GM12878 (cell line): Measurements from ENCODE around the gene KDM5C. TPM values are rescaled to one million over a fixed set of nuclear protein-coding genes. Genes with fewer than 3 reads are reported as not detected.

Experiments used
- ATAC-seq: fragments of 200-7000 bp; cut with Tn5 transposase; 3 replicates; pipeline ENCODE4 v1.9.1; 2020; ENCODE audit warnings: mild to moderate bottlenecking, moderate library complexity
- BruUV-seq: library from RNA; stranded (reverse); fragments of 400-500 nt; replicated peaks from 2 replicates; lab custom pipeline; 2021; lab: Mats Ljungman, UMichigan
- CTCF ChIA-PET: fragments of 300-600 bp; sonication (Branson Sonifier 250); formaldehyde crosslinking; extraction: SDS; loops from one replicate; lab custom pipeline; 2021; ENCODE audit warnings: inconsistent platforms; lab: Yijun Ruan, JAX
- POLR2A ChIA-PET: fragments of 350-600 bp; formaldehyde crosslinking; extraction: SDS; loops from one replicate; lab custom pipeline; 2021; ENCODE audit warnings: inconsistent platforms; lab: Charles Lee
- RAD21 ChIA-PET: fragments of 300-600 bp; sonication (Branson Sonifier 250); formaldehyde crosslinking; loops from one replicate; lab custom pipeline; 2023; ENCODE audit warnings: antibody characterized with exemption; ENCODE audit not compliant: unreplicated experiment; lab: Charles Lee
- SMC1A ChIA-PET: fragments of 300-600 bp; sonication (Branson Sonifier 250); formaldehyde crosslinking; loops from one replicate; lab custom pipeline; 2023; ENCODE audit not compliant: unreplicated experiment, uncharacterized antibody; lab: Charles Lee
- DNase-seq: peaks from one replicate; pipeline ENCODE4 v3.0.0-alpha.2; 2011; ENCODE audit warnings: low read depth, low spot score
- FAIRE-seq: peaks from 3 replicates; lab custom pipeline; 2011; peaks lifted over from hg19 to GRCh38; lab: Jason Lieb, UNC
- H2AFZ ChIP-seq: 2 replicates; pipeline ENCODE4 v1.6.0; 2011; ENCODE audit warnings: low read depth, low read length, control low read depth; ENCODE audit not compliant: control insufficient read depth
- H3K27ac ChIP-seq: 2 replicates; pipeline ENCODE4 v1.5.1; 2011; ENCODE audit warnings: control low read depth; ENCODE audit not compliant: control insufficient read depth, insufficient read depth
- H3K27me3 ChIP-seq, 2 experiments: replicated peaks in 1 of 2; 2 replicates each; pipeline versions ENCODE4 v1.6.0 to v1.6.1; 2011; ENCODE audit warnings: low read length in 1 of 2; ENCODE audit not compliant: control insufficient read depth in 2 of 2, insufficient read depth in 2 of 2
- H3K36me3 ChIP-seq, 2 experiments: 2 replicates each; pipeline ENCODE4 v1.5.1; 2011; ENCODE audit warnings: low read length in 1 of 2; ENCODE audit not compliant: control insufficient read depth in 2 of 2, insufficient read depth in 2 of 2
- H3K4me1 ChIP-seq: 2 replicates; pipeline ENCODE4 v1.6.1; 2011; ENCODE audit warnings: mild to moderate bottlenecking, low read length, moderate library complexity, mixed read lengths; ENCODE audit not compliant: control insufficient read depth, insufficient read depth
- H3K4me2 ChIP-seq: 2 replicates; pipeline ENCODE4 v1.6.0; 2011; ENCODE audit warnings: control low read depth; ENCODE audit not compliant: control insufficient read depth, insufficient read depth
- H3K4me3 ChIP-seq: fragments of 200-600 bp; sonication (generic); 2 replicates; pipeline ENCODE4 v1.5.1; 2016
- H3K79me2 ChIP-seq: 2 replicates; pipeline ENCODE4 v1.6.0; 2011; ENCODE audit warnings: low read length; ENCODE audit not compliant: control insufficient read depth, insufficient read depth
- H3K9ac ChIP-seq: 2 replicates; pipeline ENCODE4 v1.8.0; 2011; ENCODE audit warnings: low read length, control low read depth, mixed read lengths; ENCODE audit not compliant: control insufficient read depth, insufficient read depth
- H3K9me3 ChIP-seq: replicated peaks from 3 replicates; pipeline ENCODE4 v1.5.1; 2011; ENCODE audit warnings: mild to moderate bottlenecking, low read length; ENCODE audit not compliant: control insufficient read depth, insufficient read depth
- H4K20me1 ChIP-seq: 2 replicates; pipeline ENCODE4 v1.6.0; 2011; ENCODE audit not compliant: control insufficient read depth, insufficient read depth
- ATF2 ChIP-seq: IDR thresholded peaks from 2 replicates; pipeline ENCODE4 v1.6.1; 2012; ENCODE audit warnings: low read length, inconsistent platforms
- BACH1 ChIP-seq: fragments of 450-650 bp; IDR thresholded peaks from 2 replicates; pipeline ENCODE4 v1.6.1; 2017; ENCODE audit warnings: mild to moderate bottlenecking, borderline replicate concordance
- CEBPZ ChIP-seq: fragments of 150-350 bp; IDR thresholded peaks from 2 replicates; pipeline ENCODE4 v1.6.1; 2016; ENCODE audit warnings: low read depth, low read length
- EED ChIP-seq: sonication (generic); IDR thresholded peaks from 2 replicates; pipeline ENCODE4 v1.6.1; 2016; ENCODE audit warnings: antibody characterized with exemption, low read depth
- ELK1 ChIP-seq: IDR thresholded peaks from 2 replicates; pipeline ENCODE4 v1.6.1; 2012; ENCODE audit warnings: low read depth, low read length, improper control_type of control experiment
- FOXK2 ChIP-seq: fragments of 450-650 bp; IDR thresholded peaks from 2 replicates; pipeline ENCODE4 v1.6.1; 2017; ENCODE audit warnings: mild to moderate bottlenecking, moderate library complexity
- GABPA ChIP-seq: IDR thresholded peaks from 2 replicates; pipeline ENCODE4 v1.6.1; 2014; ENCODE audit warnings: antibody characterized with exemption, low read depth, mild to moderate bottlenecking, inconsistent platforms
- IKZF1 ChIP-seq: fragments of 450-650 bp; conservative IDR thresholded peaks from 2 replicates; pipeline ENCODE4 v1.6.1; 2017; ENCODE audit warnings: antibody characterized with exemption, mild to moderate bottlenecking
- KDM1A ChIP-seq: fragments of 200-600 bp; sonication (generic); IDR thresholded peaks from 2 replicates; pipeline ENCODE4 v1.6.1; 2016; ENCODE audit warnings: borderline replicate concordance
- MTA2 ChIP-seq: fragments of 450-650 bp; IDR thresholded peaks from 2 replicates; pipeline ENCODE4 v1.6.1; 2016; ENCODE audit warnings: low read depth, mild to moderate bottlenecking, moderate library complexity
- NR2C1 ChIP-seq: fragments of 450-650 bp; IDR thresholded peaks from 2 replicates; pipeline ENCODE4 v1.6.1; 2017; ENCODE audit warnings: antibody characterized with exemption, mild to moderate bottlenecking, moderate library complexity
- NR2C2 ChIP-seq: IDR thresholded peaks from 2 replicates; pipeline ENCODE4 v1.6.1; 2011; ENCODE audit warnings: borderline replicate concordance, low read depth; ENCODE audit not compliant: control insufficient read depth, insufficient read length
- PKNOX1 ChIP-seq: fragments of 450-650 bp; IDR thresholded peaks from 2 replicates; pipeline ENCODE4 v1.6.1; 2016; ENCODE audit warnings: mild to moderate bottlenecking
- POLR2AphosphoS5 ChIP-seq: IDR thresholded peaks from 2 replicates; pipeline ENCODE4 v1.6.1; 2011; ENCODE audit warnings: mild to moderate bottlenecking, low read length, inconsistent platforms
- RCOR1 ChIP-seq: conservative IDR thresholded peaks from 2 replicates; pipeline ENCODE4 v1.6.1; 2012; ENCODE audit warnings: low read depth, low read length, improper control_type of control experiment
- TARDBP ChIP-seq: IDR thresholded peaks from 2 replicates; pipeline ENCODE4 v1.6.1; 2016; ENCODE audit warnings: borderline replicate concordance
- USF1 ChIP-seq: IDR thresholded peaks from 2 replicates; pipeline ENCODE4 v1.6.1; 2011; ENCODE audit warnings: borderline replicate concordance, low read depth, mild to moderate bottlenecking, moderate library complexity, mixed read lengths, low read length; ENCODE audit not compliant: insufficient read depth; ENCODE audit errors: extremely low read length
- WRNIP1 ChIP-seq: IDR thresholded peaks from 2 replicates; pipeline ENCODE4 v1.6.1; 2011; ENCODE audit warnings: low read depth, low read length, improper control_type of control experiment, borderline replicate concordance
- WGBS: methylation state at CpG from one replicate; pipeline ENCODE4 v1.1.6; 2016; ENCODE audit warnings: low lambda C conversion rate; ENCODE audit not compliant: insufficient replicate concordance, insufficient coverage; ENCODE audit errors: missing lambda C conversion rate; 5-methylcytosine and 5-hydroxymethylcytosine counted together
- in situ Hi-C: fragments of 300-500 bp; cut with MboI; formaldehyde crosslinking; loops from 9 replicates; pipeline ENCODE4 v1.14.3; 2018; ENCODE audit warnings: mixed read lengths
- intact Hi-C: fragments of 100-400 bp; cut with micrococcal nuclease; formaldehyde crosslinking; loops from one replicate; pipeline ENCODE4 v1.14.2; 2022; ENCODE audit not compliant: unreplicated experiment
- polyA plus RNA-seq, 11 experiments: library from polyadenylated mRNA; depleted of rRNA in 4 of 11; unstranded in 6 of 11; stranded (reverse) in 5 of 11; fragments of >200 nt; fragmentation: Nextera tagmentation in 4 of 11; fragmentation: Illumina TruSeq in 1 of 11; extraction: Ambion mirVana in 4 of 11; extraction: Trizol in 1 of 11; gene quantifications; 1 replicate in 1 of 11; 2 replicates in 10 of 11; pipeline versions ENCODE4 v1.2.1 to v1.2.3, GENCODE V29; 2011 to 2016; ENCODE audit warnings: inconsistent platforms in 2 of 11, missing spikeins in 2 of 11, low read depth in 1 of 11
- total RNA-seq, 4 experiments: library from RNA; depleted of rRNA in 3 of 4; stranded (reverse); fragments of >200 nt in 3 of 4; fragmentation: Illumina TruSeq in 1 of 4; extraction: Trizol in 1 of 4; gene quantifications; 2 replicates each; pipeline versions ENCODE4 v1.2.1 to v1.2.3, GENCODE V29; 2013 to 2021

The KDM5C gene
- total and polyA plus RNA-seq, 10 of the 15 experiments (the other 5 are each of a cell fraction or from before 2014, with no cell fraction given): 1.5 to 110 (median 53.0) TPM

GRCh38 chrX:53156207-53156596 lies 68.8 kb downstream of the KDM5C start:
- Histone ChIP-seq H3K27ac (no peak overlapping the region), H3K4me3 (no peak overlapping the region), H3K9ac (no peak overlapping the region), H4K20me1 (no peaks in the 10 kb centered on the region), H3K27me3 (no peaks in the 10 kb centered on the region), H3K4me2 (no peak overlapping the region), H3K9me3 (no peaks in the 10 kb centered on the region), H2AFZ (no peak overlapping the region), H3K79me2 (no peaks in the 10 kb centered on the region), H3K4me1 (no peaks in the 10 kb centered on the region), H3K36me3 (no peaks in the 10 kb centered on the region)
- ATAC-seq: no peak
- RAD21 ChIA-PET: no interaction called here
- CTCF ChIA-PET: no interaction called here
- in situ Hi-C loops (no loop called here), intact Hi-C loops (no loop called here)
- 15% methylated on average over 2 of the region's 2 CpGs for WGBS
- no TSS peak for BruUV-seq
- POLR2A ChIA-PET: no interaction called here
- no peak for FAIRE-seq
- no peak for TF ChIP-seq NR2C2
- TF ChIP-seq CEBPZ: no peak
- no peak for TF ChIP-seq USF1
- TF ChIP-seq EED: no peak
- no peak for TF ChIP-seq FOXK2
- no peak for TF ChIP-seq IKZF1
- no peak for TF ChIP-seq BACH1
- no peak for TF ChIP-seq ATF2
- TF ChIP-seq POLR2AphosphoS5: no peak
- TF ChIP-seq TARDBP: no peak
- no peak for TF ChIP-seq PKNOX1
- no peak for TF ChIP-seq NR2C1
- no peak for TF ChIP-seq MTA2
- TF ChIP-seq WRNIP1: no peak
- no peak for TF ChIP-seq RCOR1
- no peak for TF ChIP-seq GABPA
- TF ChIP-seq ELK1: no peak
- TF ChIP-seq KDM1A: no peak
- SMC1A ChIA-PET: no interaction called here
- no peak for DNase-seq
